GM19099 (cell line): Measurements from ENCODE around the gene PICK1.

Experiments
- POLR2A ChIP-seq: IDR thresholded peaks from 3 replicates; pipeline ENCODE4 v1.6.1; 2011; ENCODE audit warnings: low read depth; ENCODE audit not compliant: insufficient read length; ENCODE audit errors: extremely low read depth

The PICK1 gene

DNA sequence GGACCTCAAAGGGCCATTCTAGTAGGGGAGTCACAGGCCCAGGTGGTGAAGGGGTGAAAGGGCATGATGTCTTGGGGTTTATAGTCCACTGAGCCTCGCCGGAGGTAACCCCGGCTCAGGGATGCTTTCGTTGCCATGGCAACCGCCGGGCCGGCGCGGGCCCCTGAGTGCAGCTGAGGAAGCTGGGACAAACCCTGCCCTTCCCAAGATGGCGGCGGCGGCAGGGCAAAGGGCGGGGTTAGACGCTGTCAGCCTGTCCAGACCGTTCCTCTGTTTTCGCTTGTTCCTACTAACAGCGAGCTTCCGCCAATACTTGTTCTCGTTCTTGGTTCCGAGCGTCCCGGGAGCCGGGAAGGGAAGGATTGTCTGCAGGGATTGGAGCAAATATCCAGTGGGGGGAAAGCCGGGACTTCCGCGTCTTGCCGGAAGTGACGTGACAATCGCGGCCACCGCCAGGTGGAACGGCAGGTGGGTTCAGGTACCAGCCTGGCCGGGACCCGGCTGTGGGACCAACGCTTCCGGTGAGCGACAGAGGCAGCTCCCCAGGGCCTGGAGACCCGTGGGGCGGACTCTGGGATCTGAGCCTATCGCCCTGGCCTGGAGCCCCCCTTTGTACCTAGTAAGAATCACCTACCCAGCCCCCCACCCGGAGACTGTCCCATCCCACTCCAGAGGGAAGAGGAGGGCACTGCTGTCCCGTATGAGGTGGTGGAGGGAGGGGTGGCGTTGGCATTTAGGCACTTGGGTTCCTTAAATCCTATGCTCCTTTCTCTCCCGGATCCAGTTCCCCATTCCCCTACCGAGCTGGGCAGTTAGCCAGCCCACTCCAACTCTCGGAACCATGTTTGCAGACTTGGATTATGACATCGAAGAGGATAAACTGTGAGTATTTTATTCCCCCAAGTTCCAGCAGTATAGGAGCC lies at the start of gene PICK1:
Gene PICK1, plus strand, starts transcription at position 436 of the 923 bp plus-strand sequence. Its CDS starts 406 bp downstream, at position 842.
- TF ChIP-seq POLR2A, result peak; percentile 50

DNA sequence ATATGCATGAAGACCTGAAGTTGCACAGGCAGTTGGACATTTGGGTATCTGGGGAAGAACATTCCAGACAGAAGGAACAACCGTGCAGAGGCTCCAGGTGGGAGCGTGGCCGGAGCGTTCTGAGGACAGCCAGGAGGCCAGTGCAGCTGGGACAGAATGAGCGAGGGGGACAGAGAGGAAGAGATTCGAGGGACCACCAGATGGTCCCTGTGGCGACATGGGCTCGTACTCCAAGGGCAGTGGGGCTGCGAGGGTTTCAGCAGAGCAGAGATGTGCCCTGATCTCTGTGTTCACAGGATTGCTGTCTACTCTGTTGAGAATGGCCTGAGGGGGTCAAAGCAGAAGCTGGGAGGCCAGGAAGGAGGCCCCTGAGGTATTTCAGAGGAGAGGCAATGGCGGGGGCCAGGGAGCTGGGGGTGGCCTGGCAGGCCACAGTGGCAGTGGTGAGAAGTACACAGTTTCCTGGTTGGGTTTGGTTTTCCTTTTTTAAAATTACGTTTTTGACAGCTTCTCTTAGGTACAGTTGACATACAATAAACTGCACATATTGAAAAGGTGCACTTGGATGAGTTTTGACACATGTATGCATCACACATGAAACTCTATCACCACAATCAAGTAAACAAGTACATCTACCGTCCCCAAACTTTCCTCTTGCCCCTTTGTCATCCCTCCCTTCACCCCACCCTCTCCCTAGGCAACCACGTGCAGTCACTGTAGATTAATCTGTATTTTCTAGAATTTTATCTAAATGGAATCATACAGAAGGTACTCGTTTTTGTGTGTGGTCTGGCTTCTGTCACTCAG lies 48.0 kb upstream of the PICK1 start:
- no peak for TF ChIP-seq POLR2A

DNA sequence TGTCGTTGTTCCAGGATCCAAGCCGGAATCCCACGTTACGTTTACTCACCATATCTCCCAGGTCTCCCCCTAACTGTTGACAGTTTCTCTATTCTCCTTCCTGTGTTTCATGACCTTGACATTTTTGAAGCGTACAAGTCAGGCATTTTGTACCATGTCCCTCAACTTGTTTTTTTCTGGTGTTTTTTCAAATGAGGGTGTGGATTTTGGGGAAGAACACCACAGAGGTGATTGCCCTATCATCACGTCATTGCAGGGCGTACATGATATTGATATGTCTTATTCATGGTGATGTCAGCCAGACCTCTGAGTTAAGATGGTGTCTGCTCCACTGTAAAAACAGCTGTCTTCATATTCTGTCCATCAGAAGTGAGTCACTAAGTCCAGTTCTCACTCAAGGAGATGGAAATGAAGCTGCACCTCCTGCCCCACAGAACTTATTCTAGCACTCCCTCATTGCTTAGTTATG lies 44.6 kb upstream of the PICK1 start:
- no peak for TF ChIP-seq POLR2A

DNA sequence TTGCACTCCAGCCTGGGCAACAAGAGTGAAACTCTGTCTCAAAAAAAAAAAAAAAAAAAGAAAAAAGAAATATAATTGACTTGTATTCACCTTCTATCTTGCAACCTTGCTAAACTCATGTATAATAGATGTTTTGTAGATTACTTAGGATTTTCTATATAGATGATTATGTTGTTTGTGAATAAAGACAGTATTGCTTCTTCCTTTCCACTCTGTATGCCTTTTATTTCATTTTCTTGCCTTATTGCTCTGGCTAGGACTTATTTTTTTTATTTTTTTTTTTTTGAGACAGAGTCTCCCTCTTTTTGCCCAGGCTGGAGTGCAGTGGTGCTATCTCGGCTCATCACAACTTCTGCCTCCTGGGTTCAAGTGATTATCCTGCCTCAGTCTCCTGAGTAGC lies 43.1 kb upstream of the PICK1 start:
- no peak for TF ChIP-seq POLR2A

- no peak for TF ChIP-seq POLR2A
These were observed 40.7 kb upstream of the PICK1 start for GRCh38 chr22:38016182-38017151.

DNA sequence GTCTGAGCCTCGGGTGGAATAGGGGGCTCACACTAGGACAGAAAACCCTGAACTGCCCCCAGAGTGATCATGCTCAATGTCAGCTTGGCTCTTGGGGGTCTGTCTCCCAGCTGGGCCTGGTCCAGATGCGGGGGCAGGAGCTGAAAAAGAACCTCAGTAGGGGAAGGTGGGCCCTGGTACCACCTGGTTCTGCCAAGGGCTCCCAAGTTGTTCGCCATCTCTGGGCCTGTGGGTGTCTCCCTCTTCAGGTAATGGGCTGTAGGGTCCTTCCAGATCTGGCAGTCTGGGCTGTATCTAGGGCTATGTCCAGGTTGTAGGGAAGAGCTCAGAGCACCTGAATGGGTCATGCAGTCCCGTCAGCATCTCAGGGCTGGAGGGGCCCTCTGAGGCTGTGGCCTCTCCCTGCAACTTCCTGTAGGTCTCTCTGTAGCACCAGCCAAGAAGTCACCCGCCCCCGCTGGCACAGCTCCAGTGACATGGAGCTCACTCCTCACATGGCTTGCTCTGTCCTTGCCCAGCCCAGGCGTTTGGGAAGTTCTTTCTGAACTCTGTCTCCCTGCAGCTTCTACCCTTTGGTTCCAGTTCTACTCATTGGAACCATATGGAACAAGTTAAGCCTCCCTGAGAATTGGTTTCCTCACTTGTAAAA lies 39.8 kb upstream of the PICK1 start:
- TF ChIP-seq POLR2A, result no peak

DNA sequence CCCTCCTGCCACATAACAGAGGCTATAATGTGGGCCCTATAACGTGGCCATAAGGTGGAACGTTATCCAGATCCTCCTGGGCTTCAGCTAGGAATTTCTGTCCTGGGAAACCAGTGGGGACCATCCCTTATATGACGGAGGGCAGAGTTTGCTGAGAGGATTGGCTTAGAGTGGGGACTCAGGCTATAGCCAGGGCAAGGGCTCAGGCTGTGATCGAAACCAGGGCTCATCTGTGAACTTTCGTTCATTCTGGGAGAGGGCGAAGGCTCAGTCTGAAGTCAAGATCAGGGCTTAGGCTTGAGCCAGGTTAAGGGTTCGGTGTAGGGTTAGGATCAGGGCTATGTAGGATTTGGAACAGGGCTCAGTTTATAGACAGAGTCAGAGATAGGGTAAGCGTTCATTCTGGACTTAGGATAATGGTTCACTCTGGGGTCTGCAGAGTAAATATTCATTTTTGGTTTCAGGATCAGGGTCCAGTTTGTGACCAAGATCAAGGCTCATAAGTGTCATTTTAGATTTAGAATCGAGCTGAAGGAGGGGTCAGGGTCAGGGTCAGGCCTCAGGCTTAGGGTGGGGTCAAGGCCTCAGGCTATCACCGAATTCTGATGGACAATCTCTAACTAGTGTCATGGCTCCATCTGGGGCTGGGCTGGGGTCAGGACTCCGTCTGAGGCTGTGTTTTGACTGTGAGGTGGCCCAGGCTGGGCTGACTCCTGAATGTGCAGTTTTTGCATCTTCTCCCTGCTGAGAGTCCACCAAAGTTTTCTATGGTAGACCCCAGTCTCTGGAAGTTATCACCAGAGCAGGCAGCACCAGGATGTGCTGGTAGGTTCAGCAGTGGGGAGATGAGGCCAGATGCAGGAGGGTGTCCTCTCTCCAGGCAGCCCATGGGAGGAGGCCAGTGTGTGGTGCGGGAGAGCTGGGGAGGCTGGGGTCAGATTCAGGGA lies 39.0 kb upstream of the PICK1 start:
- TF ChIP-seq POLR2A, result no peak

GRCh38 chr22:38018938-38019827 lies 38.0 kb upstream of the PICK1 start:
- TF ChIP-seq POLR2A, result no peak

DNA sequence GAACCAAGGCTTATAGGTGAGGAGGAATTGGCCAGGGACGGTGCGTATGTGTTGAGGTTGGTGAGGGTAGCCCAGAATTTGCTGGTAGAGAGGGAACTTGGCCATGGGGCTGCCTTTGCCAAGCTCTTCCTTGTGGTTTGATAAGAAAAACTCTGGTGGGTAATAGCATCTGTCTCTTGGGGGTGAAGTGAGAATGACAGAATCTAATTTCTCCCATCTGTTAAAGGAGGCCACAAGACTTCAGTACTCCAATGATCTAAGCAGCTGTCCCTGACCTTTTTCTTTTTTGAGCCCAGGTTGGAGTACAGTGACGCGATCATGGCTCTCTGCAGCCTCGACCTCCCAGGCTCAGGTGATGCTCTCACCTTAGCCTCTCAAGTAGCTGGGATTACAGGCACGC lies 36.0 kb upstream of the PICK1 start:
- TF ChIP-seq POLR2A, result no peak

DNA sequence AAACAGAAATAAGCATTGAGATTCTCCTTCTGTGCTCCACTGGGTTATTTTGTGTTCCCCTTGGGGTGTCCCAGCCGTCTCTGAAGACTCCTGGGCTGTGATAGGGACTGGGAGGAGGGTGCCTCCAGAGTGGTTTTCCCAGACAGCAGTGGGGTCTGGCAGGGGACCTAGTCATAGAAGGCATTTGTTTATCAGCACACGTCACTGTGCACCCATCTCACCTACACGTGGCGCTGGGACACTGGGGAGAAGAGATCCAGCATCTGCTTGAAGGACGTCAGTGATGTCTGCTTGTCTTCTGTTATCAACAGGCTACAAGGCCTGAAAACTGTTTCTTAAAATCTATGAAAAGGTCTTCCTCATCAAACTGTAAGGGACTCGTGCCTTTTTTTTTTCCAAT lies 34.2 kb upstream of the PICK1 start:
- no peak for TF ChIP-seq POLR2A

GRCh38 chr22:38025514-38025913 lies 31.7 kb upstream of the PICK1 start:
- no peak for TF ChIP-seq POLR2A
